ENCODE data around the gene SMCO3. TPM values are rescaled to one million over a fixed set of nuclear protein-coding genes. Genes with fewer than 3 reads are reported as not detected.
"Not testable (repeated sequence)": the region's sequence is repeated elsewhere in the genome, so short reads cannot be mapped to it uniquely, and the experiment has no call there.

SMCO3 gene
- polyA plus RNA-seq, 1 donor from 2014 or later = 2.7 TPM

DNA sequence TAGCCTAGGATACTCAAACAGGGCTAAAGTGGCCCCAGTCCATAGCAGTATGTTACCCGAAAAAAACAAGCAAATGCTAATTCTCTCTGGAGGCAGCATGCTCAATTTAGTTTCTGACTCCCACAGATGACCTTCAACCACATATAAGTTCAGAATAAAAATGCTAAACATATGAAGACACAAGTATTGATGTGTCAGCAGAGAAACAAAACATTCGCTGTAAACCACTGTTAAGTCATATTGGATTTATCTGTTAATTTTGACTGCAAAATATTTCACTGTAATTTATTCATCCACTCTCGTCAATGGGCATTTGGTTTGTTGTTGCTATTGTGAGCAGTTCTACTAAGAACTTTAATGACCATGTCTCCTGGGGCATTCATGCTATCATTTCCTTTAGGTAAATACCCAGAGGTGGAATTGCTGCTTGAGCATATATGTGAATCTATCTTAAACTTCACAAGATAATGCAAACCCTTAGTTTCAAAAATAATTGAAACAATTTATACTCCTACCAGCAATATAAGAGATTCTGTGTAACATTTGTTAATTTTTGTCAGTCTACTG lies 47.2 kb downstream of the SMCO3 start:
- H3K79me2 ChIP-seq (replicated peaks; ENCODE audit: insufficient read depth, low read length) = no peaks in the 10 kb centered on the region
- no peak overlapping the region for H3K27ac ChIP-seq (ENCODE audit: low read length)
- H4K20me1 ChIP-seq (ENCODE audit: insufficient read depth) = no peaks in the 10 kb centered on the region
- peaks cover 12% of the 10 kb centered on the region for H3K27me3 ChIP-seq (ENCODE audit: insufficient read depth, low read depth, low read length)
- no peaks in the 10 kb centered on the region for H3F3A ChIP-seq (ENCODE audit: insufficient read depth, low read length, poor library complexity, severe bottlenecking)
- no peak overlapping the region for H2AFZ ChIP-seq (ENCODE audit: low read depth, low read length)
- H3K4me2 ChIP-seq (ENCODE audit: low read length) = no peak overlapping the region
- H3K9me3 ChIP-seq (ENCODE audit: low read length) = no peaks in the 10 kb centered on the region
- no peaks in the 10 kb centered on the region for H3K9me2 ChIP-seq (ENCODE audit: insufficient read depth, low read length)
- H3K36me3 ChIP-seq (ENCODE audit: insufficient read depth, low read length) = no peaks in the 10 kb centered on the region
- H3K9ac ChIP-seq (ENCODE audit: low read length) = no peak overlapping the region
- TF ChIP-seq REST (IDR thresholded peaks at IDR 0.05; ENCODE audit: borderline replicate concordance) = no peak
- TF ChIP-seq EZH2 (IDR thresholded peaks at IDR 0.05; ENCODE audit: borderline replicate concordance, insufficient read depth, low read length, poor library complexity, severe bottlenecking) = no peak
- no peak for TF ChIP-seq RAD21 (conservative IDR thresholded peaks at IDR 0.05)
- no peak for TF ChIP-seq EP300 (conservative IDR thresholded peaks at IDR 0.05; ENCODE audit: poor library complexity, severe bottlenecking)
- TF ChIP-seq TAF1 (IDR thresholded peaks at IDR 0.05; ENCODE audit: low read depth) = no peak
- no peak for TF ChIP-seq MXI1 (conservative IDR thresholded peaks at IDR 0.05; ENCODE audit: poor library complexity, severe bottlenecking)
- TF ChIP-seq, protein P1, sequence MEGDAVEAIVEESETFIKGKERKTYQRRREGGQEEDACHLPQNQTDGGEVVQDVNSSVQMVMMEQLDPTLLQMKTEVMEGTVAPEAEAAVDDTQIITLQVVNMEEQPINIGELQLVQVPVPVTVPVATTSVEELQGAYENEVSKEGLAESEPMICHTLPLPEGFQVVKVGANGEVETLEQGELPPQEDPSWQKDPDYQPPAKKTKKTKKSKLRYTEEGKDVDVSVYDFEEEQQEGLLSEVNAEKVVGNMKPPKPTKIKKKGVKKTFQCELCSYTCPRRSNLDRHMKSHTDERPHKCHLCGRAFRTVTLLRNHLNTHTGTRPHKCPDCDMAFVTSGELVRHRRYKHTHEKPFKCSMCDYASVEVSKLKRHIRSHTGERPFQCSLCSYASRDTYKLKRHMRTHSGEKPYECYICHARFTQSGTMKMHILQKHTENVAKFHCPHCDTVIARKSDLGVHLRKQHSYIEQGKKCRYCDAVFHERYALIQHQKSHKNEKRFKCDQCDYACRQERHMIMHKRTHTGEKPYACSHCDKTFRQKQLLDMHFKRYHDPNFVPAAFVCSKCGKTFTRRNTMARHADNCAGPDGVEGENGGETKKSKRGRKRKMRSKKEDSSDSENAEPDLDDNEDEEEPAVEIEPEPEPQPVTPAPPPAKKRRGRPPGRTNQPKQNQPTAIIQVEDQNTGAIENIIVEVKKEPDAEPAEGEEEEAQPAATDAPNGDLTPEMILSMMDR (IDR thresholded peaks at IDR 0.05; ENCODE audit: poor library complexity, severe bottlenecking) = no peak
- no peak for TF ChIP-seq SMC3 (conservative IDR thresholded peaks at IDR 0.05; ENCODE audit: poor library complexity)
- TF ChIP-seq POLR2AphosphoS5 (IDR thresholded peaks at IDR 0.05) = no peak
- no peak overlapping the region for H3K4me3 ChIP-seq (ENCODE audit: low read length)

DNA sequence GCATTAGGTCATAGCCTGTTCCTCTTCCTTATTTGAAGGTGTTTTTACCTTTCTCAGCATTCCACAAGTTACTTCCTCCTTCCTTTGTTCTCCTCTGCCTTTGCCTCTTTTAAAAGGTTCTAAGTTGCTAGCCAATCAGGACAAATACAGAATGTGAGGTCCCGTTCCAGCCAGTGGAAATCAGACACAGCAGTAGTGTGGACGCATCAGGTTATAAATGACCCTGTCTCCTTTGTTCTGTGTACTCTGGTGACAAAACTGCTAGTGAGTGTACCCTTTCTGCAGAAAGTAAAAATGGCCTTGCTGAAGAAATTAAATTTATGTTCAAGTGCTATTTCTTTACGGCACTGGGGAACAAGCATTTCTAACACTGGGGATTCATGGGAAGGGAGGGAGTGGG lies 48.0 kb downstream of the SMCO3 start:
- not testable (repeated sequence) for H3K9me3 ChIP-seq (ENCODE audit: low read length); H4K20me1 ChIP-seq (ENCODE audit: insufficient read depth); H3F3A ChIP-seq (ENCODE audit: insufficient read depth, low read length, poor library complexity, severe bottlenecking); H3K9me2 ChIP-seq (ENCODE audit: insufficient read depth, low read length); H3K4me2 ChIP-seq (ENCODE audit: low read length); H3K36me3 ChIP-seq (ENCODE audit: insufficient read depth, low read length); H3K4me3 ChIP-seq (ENCODE audit: low read length); H3K79me2 ChIP-seq (replicated peaks; ENCODE audit: insufficient read depth, low read length); H3K9ac ChIP-seq (ENCODE audit: low read length); H2AFZ ChIP-seq (ENCODE audit: low read depth, low read length); H3K27ac ChIP-seq (ENCODE audit: low read length)
- peaks cover 12% of the 10 kb centered on the region for H3K27me3 ChIP-seq (ENCODE audit: insufficient read depth, low read depth, low read length)

DNA sequence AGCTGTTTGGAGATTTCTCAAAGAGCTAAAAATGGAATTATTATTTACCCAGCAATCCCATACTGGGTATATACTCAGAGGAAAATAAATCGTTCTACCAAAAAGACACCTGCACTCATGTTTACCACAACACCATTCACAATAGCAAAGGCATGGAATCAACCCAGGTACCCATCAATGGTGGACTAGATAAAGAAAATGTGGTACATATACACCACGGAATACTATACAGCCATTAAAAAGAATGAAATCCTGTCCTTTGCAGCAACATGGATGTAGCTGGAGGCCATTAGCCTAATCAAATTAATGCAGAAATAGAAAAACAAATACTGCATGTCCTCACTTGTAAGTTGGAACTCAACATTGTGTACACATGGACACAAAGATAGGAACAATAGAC lies 48.6 kb downstream of the SMCO3 start:
- no peaks in the 10 kb centered on the region for H3K79me2 ChIP-seq (replicated peaks; ENCODE audit: insufficient read depth, low read length)
- H3K4me3 ChIP-seq (ENCODE audit: low read length) = no peak overlapping the region
- H3K27ac ChIP-seq (ENCODE audit: low read length) = no peak overlapping the region
- peaks cover 5% of the 10 kb centered on the region for H3K27me3 ChIP-seq (ENCODE audit: insufficient read depth, low read depth, low read length)
- no peak for TF ChIP-seq TAF1 (IDR thresholded peaks at IDR 0.05; ENCODE audit: low read depth)
- TF ChIP-seq EZH2 (IDR thresholded peaks at IDR 0.05; ENCODE audit: borderline replicate concordance, insufficient read depth, low read length, poor library complexity, severe bottlenecking) = no peak
- no peak for TF ChIP-seq REST (IDR thresholded peaks at IDR 0.05; ENCODE audit: borderline replicate concordance)
- TF ChIP-seq SMC3 (conservative IDR thresholded peaks at IDR 0.05; ENCODE audit: poor library complexity) = no peak
- no peak for TF ChIP-seq POLR2AphosphoS5 (IDR thresholded peaks at IDR 0.05)
- no peak for TF ChIP-seq EP300 (conservative IDR thresholded peaks at IDR 0.05; ENCODE audit: poor library complexity, severe bottlenecking)
- no peak for TF ChIP-seq RAD21 (conservative IDR thresholded peaks at IDR 0.05)
- TF ChIP-seq MXI1 (conservative IDR thresholded peaks at IDR 0.05; ENCODE audit: poor library complexity, severe bottlenecking) = no peak
- TF ChIP-seq, protein P1 (IDR thresholded peaks at IDR 0.05; ENCODE audit: poor library complexity, severe bottlenecking) = no peak
- no peak overlapping the region for H3K4me2 ChIP-seq (ENCODE audit: low read length)
- H2AFZ ChIP-seq (ENCODE audit: low read depth, low read length) = no peak overlapping the region
- no peaks in the 10 kb centered on the region for H3K36me3 ChIP-seq (ENCODE audit: insufficient read depth, low read length)
- H3K9me3 ChIP-seq (ENCODE audit: low read length) = no peaks in the 10 kb centered on the region
- H4K20me1 ChIP-seq (ENCODE audit: insufficient read depth) = no peaks in the 10 kb centered on the region
- H3K9ac ChIP-seq (ENCODE audit: low read length) = no peak overlapping the region
- no peaks in the 10 kb centered on the region for H3K9me2 ChIP-seq (ENCODE audit: insufficient read depth, low read length)
- H3F3A ChIP-seq (ENCODE audit: insufficient read depth, low read length, poor library complexity, severe bottlenecking) = no peaks in the 10 kb centered on the region
